Gastrocnemius medialis (tissue), 4 donors: ENCODE results near the gene ZNF365.

Experiments
- POLR2A ChIP-seq, 2 donors: fragments of 450-650 bp; IDR thresholded peaks; one replicate each; pipeline ENCODE4 v1.6.1; 2017; ENCODE audit warnings: antibody characterized with exemption in 2 of 2, mild to moderate bottlenecking in 2 of 2, moderate library complexity in 2 of 2
- TF ChIP-seq, protein P1 (sequence below), 5 experiments: fragments of 450-650 bp in 3 of 5; fragments of 200-600 bp in 2 of 5; sonication (generic) in 2 of 5; IDR thresholded peaks in 4 of 5; conservative IDR thresholded peaks in 1 of 5; 1 replicate in 4 of 5; 2 replicates in 1 of 5; pipeline ENCODE4 v1.5.1; 2016 to 2019; ENCODE audit warnings: antibody characterized with exemption in 5 of 5, mild to moderate bottlenecking in 3 of 5, moderate library complexity in 3 of 5

DNA sequence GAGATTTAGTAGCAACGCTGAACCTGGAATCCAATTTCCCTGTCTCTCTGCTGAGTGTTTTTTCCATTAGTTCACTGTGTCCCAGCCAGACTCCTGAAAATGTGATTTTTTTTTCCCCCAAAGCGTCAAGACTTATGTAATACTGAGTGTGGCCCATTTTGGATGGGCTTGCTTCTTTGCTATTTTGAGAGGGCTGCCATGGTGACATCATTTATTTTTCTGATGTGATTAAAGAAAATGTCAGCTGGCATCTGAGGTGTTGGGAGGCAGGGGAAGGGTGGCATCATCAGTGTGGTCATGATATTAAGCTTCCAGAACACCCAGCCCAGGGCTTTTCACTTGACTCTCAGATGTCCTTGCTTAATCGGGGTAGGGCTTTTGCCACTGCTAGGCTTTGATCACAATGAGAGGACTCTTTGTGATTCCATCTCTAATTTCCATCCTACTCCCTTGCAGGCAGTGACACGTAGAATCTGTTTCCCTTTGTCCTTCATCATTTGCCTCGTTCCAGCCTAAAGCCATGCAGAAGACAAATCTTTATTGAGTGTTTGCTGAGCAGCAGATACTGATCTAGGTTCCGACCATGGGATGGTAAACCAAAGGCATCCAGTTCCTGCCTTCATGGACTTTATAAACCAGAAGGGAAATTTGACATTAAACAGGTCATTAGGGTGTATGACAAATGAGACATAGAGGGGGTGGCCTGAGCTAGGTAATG, 7.4 kb downstream of the ZNF365 start:
- TF ChIP-seq, protein P1, sequence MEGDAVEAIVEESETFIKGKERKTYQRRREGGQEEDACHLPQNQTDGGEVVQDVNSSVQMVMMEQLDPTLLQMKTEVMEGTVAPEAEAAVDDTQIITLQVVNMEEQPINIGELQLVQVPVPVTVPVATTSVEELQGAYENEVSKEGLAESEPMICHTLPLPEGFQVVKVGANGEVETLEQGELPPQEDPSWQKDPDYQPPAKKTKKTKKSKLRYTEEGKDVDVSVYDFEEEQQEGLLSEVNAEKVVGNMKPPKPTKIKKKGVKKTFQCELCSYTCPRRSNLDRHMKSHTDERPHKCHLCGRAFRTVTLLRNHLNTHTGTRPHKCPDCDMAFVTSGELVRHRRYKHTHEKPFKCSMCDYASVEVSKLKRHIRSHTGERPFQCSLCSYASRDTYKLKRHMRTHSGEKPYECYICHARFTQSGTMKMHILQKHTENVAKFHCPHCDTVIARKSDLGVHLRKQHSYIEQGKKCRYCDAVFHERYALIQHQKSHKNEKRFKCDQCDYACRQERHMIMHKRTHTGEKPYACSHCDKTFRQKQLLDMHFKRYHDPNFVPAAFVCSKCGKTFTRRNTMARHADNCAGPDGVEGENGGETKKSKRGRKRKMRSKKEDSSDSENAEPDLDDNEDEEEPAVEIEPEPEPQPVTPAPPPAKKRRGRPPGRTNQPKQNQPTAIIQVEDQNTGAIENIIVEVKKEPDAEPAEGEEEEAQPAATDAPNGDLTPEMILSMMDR (IDR thresholded peaks at IDR 0.05 in 4 of 5, conservative IDR thresholded peaks at IDR 0.05 in 1 of 5): no peak
- TF ChIP-seq POLR2A (IDR thresholded peaks at IDR 0.05): no peak
